ENCODE measurements around the gene UBE2H.
A peak's percentile ranks its signal among the peaks of the same experiment; 100 is the strongest.
"Not testable (repeated sequence)": the region's sequence is repeated elsewhere in the genome, so short reads cannot be mapped to it uniquely, and the experiment has no call there.

Gene UBE2H

GRCh38 chr7:129828078-129828762 lies 124.5 kb downstream of the UBE2H start:
- no peak overlapping the region for H3K27ac ChIP-seq
- no peak for DNase-seq (ENCODE audit: low read depth, low spot score)

GRCh38 chr7:129827467-129827990 lies 125.2 kb downstream of the UBE2H start:
- Histone ChIP-seq H3K4me3 (no peak overlapping the region), H3K36me3 (ENCODE audit: insufficient read depth, low read length) (no peaks in the 10 kb centered on the region), H3K9me3 (ENCODE audit: low read depth, low read length) (no peaks in the 10 kb centered on the region), H3K9ac (ENCODE audit: insufficient read length) (no peak overlapping the region), H3K27ac (no peak overlapping the region)
- TF ChIP-seq EZH2 (IDR thresholded peaks at IDR 0.05) = no peak
- no peak for TF ChIP-seq FOXP2 (optimal IDR thresholded peaks at IDR 0.05; ENCODE audit: control extremely low read depth, extremely low read length, insufficient read depth)
- TF ChIP-seq POLR2AphosphoS5 (IDR thresholded peaks at IDR 0.05; ENCODE audit: borderline replicate concordance, low read depth, low read length) = no peak
- DNase-seq (ENCODE audit: low read depth, low spot score) = no peak

More at GRCh38 chr7:129828078-129828762, 124.5 kb downstream of the UBE2H start:
- H3K9me3 ChIP-seq (ENCODE audit: low read depth, low read length) = no peaks in the 10 kb centered on the region
- TF ChIP-seq EZH2 (IDR thresholded peaks at IDR 0.05) (no peak), FOXP2 (optimal IDR thresholded peaks at IDR 0.05; ENCODE audit: control extremely low read depth, extremely low read length, insufficient read depth) (no peak), POLR2AphosphoS5 (IDR thresholded peaks at IDR 0.05; ENCODE audit: borderline replicate concordance, low read depth, low read length) (no peak)
- H3K9ac ChIP-seq (ENCODE audit: insufficient read length) = no peak overlapping the region
- H3K36me3 ChIP-seq (ENCODE audit: insufficient read depth, low read length) = no peaks in the 10 kb centered on the region
- no peak overlapping the region for H3K4me3 ChIP-seq

- not testable (repeated sequence) for H3K4me3 ChIP-seq; DNase-seq (ENCODE audit: low read depth, low spot score); H3K9ac ChIP-seq (ENCODE audit: insufficient read length); H3K9me3 ChIP-seq (ENCODE audit: low read depth, low read length); H3K36me3 ChIP-seq (ENCODE audit: insufficient read depth, low read length); H3K27ac ChIP-seq
These were observed 125.9 kb downstream of the UBE2H start for GRCh38 chr7:129826895-129827294.

GRCh38 chr7:129825209-129825970 lies 127.4 kb downstream of the UBE2H start:
- H3K4me3 ChIP-seq = peak overlapping the region; percentile 82
- TF ChIP-seq FOXP2 (optimal IDR thresholded peaks at IDR 0.05; ENCODE audit: control extremely low read depth, extremely low read length, insufficient read depth) (no peak), EZH2 (IDR thresholded peaks at IDR 0.05) (no peak), POLR2AphosphoS5 (IDR thresholded peaks at IDR 0.05; ENCODE audit: borderline replicate concordance, low read depth, low read length) (no peak)
- peak overlapping the region; percentile 63 for H3K9ac ChIP-seq (ENCODE audit: insufficient read length)
- no peaks in the 10 kb centered on the region for H3K36me3 ChIP-seq (ENCODE audit: insufficient read depth, low read length)
- no peak for DNase-seq (ENCODE audit: low read depth, low spot score)
- no peaks in the 10 kb centered on the region for H3K9me3 ChIP-seq (ENCODE audit: low read depth, low read length)
- H3K27ac ChIP-seq = no peak overlapping the region

- TF ChIP-seq POLR2AphosphoS5 (IDR thresholded peaks at IDR 0.05; ENCODE audit: borderline replicate concordance, low read depth, low read length) (no peak), FOXP2 (optimal IDR thresholded peaks at IDR 0.05; ENCODE audit: control extremely low read depth, extremely low read length, insufficient read depth) (no peak), EZH2 (IDR thresholded peaks at IDR 0.05) (no peak)
- H3K27ac ChIP-seq = no peak overlapping the region
These were observed 128.2 kb downstream of the UBE2H start for GRCh38 chr7:129824291-129825208.

GRCh38 chr7:129823143-129823542 lies 129.6 kb downstream of the UBE2H start:
- not testable (repeated sequence) for H3K27ac ChIP-seq; DNase-seq (ENCODE audit: low read depth, low spot score); H3K36me3 ChIP-seq (ENCODE audit: insufficient read depth, low read length); H3K4me3 ChIP-seq; H3K9me3 ChIP-seq (ENCODE audit: low read depth, low read length); H3K9ac ChIP-seq (ENCODE audit: insufficient read length)

More at GRCh38 chr7:129824291-129825208, 128.2 kb downstream of the UBE2H start:
- peak overlapping the region; percentile 82; the same call in 1 of the 2 replicates for H3K4me3 ChIP-seq
- no peak overlapping the region for H3K9ac ChIP-seq (ENCODE audit: insufficient read length)
- no peaks in the 10 kb centered on the region for H3K36me3 ChIP-seq (ENCODE audit: insufficient read depth, low read length)
- no peak for DNase-seq (ENCODE audit: low read depth, low spot score)
- H3K9me3 ChIP-seq (ENCODE audit: low read depth, low read length) = no peaks in the 10 kb centered on the region

- Histone ChIP-seq H3K9me3 (ENCODE audit: low read depth, low read length) (peaks cover 7% of the 10 kb centered on the region; the same call in 1 of the 2 replicates), H3K4me3 (no peak overlapping the region), H3K27ac (no peak overlapping the region), H3K9ac (ENCODE audit: insufficient read length) (no peak overlapping the region), H3K36me3 (ENCODE audit: insufficient read depth, low read length) (no peaks in the 10 kb centered on the region)
- no peak for TF ChIP-seq POLR2AphosphoS5 (IDR thresholded peaks at IDR 0.05; ENCODE audit: borderline replicate concordance, low read depth, low read length)
- TF ChIP-seq EZH2 (IDR thresholded peaks at IDR 0.05) = no peak
- no peak for TF ChIP-seq FOXP2 (optimal IDR thresholded peaks at IDR 0.05; ENCODE audit: control extremely low read depth, extremely low read length, insufficient read depth)
- DNase-seq (ENCODE audit: low read depth, low spot score) = no peak
These were observed 131.3 kb downstream of the UBE2H start for GRCh38 chr7:129821476-129821875.

GRCh38 chr7:129816742-129817141 lies 136.0 kb downstream of the UBE2H start:
- H3K4me3 ChIP-seq = no peak overlapping the region
- no peak overlapping the region for H3K27ac ChIP-seq
- TF ChIP-seq FOXP2 (optimal IDR thresholded peaks at IDR 0.05; ENCODE audit: control extremely low read depth, extremely low read length, insufficient read depth) (no peak), POLR2AphosphoS5 (IDR thresholded peaks at IDR 0.05; ENCODE audit: borderline replicate concordance, low read depth, low read length) (no peak), EZH2 (IDR thresholded peaks at IDR 0.05) (no peak)
- peaks cover 7% of the 10 kb centered on the region; the same call in 1 of the 2 replicates for H3K9me3 ChIP-seq (ENCODE audit: low read depth, low read length)
- no peak overlapping the region for H3K9ac ChIP-seq (ENCODE audit: insufficient read length)
- no peak for DNase-seq (ENCODE audit: low read depth, low spot score)
- no peaks in the 10 kb centered on the region for H3K36me3 ChIP-seq (ENCODE audit: insufficient read depth, low read length)
